ENCODE measurements around the gene PLEKHA7.

DNA sequence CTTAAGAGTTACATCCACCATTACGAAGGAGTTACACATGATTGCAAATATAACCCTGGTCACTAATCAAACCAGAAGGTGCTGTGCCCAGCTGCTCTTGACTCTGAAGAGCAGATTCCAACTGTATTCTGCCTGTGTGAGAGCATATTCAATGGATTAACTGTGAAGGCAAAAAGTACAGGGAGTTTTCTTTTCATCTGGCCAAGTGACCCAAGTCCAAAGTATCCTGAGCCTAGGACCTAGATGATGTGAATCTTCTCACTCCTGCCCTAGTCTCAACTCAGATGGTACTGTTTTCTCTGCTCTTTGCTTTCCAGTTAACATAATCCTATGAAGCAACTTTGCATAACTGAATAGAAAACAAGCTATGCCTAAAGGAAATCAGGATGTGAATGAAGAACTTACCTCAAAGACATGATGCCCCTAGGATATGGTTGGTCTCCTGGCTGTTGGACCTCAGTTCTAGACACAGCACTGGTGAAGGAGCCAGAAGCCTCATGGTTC lies 169.9 kb downstream of the PLEKHA7 start:
- TF ChIP-seq, protein P1, sequence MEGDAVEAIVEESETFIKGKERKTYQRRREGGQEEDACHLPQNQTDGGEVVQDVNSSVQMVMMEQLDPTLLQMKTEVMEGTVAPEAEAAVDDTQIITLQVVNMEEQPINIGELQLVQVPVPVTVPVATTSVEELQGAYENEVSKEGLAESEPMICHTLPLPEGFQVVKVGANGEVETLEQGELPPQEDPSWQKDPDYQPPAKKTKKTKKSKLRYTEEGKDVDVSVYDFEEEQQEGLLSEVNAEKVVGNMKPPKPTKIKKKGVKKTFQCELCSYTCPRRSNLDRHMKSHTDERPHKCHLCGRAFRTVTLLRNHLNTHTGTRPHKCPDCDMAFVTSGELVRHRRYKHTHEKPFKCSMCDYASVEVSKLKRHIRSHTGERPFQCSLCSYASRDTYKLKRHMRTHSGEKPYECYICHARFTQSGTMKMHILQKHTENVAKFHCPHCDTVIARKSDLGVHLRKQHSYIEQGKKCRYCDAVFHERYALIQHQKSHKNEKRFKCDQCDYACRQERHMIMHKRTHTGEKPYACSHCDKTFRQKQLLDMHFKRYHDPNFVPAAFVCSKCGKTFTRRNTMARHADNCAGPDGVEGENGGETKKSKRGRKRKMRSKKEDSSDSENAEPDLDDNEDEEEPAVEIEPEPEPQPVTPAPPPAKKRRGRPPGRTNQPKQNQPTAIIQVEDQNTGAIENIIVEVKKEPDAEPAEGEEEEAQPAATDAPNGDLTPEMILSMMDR (conservative IDR thresholded peaks at IDR 0.05; ENCODE audit: low read depth, low read length) = no peak
- no peak for TF ChIP-seq EZH2 (IDR thresholded peaks at IDR 0.05; ENCODE audit: borderline replicate concordance, low read depth, low read length, poor library complexity, severe bottlenecking)
